SK-N-SH (cell line): ENCODE results near the gene MS4A15. TPM values are rescaled to one million over a fixed set of nuclear protein-coding genes. Genes with fewer than 3 reads are reported as not detected.

Experiments
- CTCF ChIA-PET: fragments of 300-600, 350-600 bp; formaldehyde crosslinking; extraction: SDS; loops from one replicate; lab custom pipeline; 2021; lab: Yijun Ruan, JAX
- POLR2A ChIA-PET: fragments of 350-600 bp; sonication (Branson Sonifier 250); formaldehyde crosslinking; extraction: SDS; loops from one replicate; lab custom pipeline; 2020; ENCODE audit warnings: antibody characterized with exemption, inconsistent platforms; lab: Yijun Ruan, JAX
- DNase-seq: peaks from one replicate; pipeline ENCODE4 v3.0.0; 2012
- H2AFZ ChIP-seq: fragments of 200-600 bp; sonication (generic); 2 replicates; pipeline ENCODE4 v1.8.1; 2016; ENCODE audit warnings: antibody characterized with exemption, mild to moderate bottlenecking, low read depth
- H3F3A ChIP-seq: fragments of 200-600 bp; sonication (generic); replicated peaks from 2 replicates; pipeline ENCODE3; 2016; ENCODE audit warnings: antibody characterized with exemption, mild to moderate bottlenecking; ENCODE audit not compliant: insufficient read depth
- H3K27ac ChIP-seq, 2 experiments: fragments of 200-500 bp in 1 of 2; fragments of 200-600 bp in 1 of 2; sonication (Bioruptor generic) in 1 of 2; sonication (generic), shearing (Covaris generic) in 1 of 2; 2 replicates each; pipeline versions ENCODE4 v1.5.1 to v1.6.1; 2014 to 2016; ENCODE audit warnings: low read depth in 2 of 2, inconsistent platforms in 1 of 2, low read length in 1 of 2, mild to moderate bottlenecking in 1 of 2, mixed read lengths in 1 of 2
- H3K27me3 ChIP-seq: fragments of 200-600 bp; sonication (generic), shearing (Covaris generic); 2 replicates; pipeline ENCODE4 v1.6.1; 2016; ENCODE audit warnings: mixed run types; ENCODE audit not compliant: insufficient read depth
- H3K36me3 ChIP-seq, 2 experiments: fragments of 200-500 bp in 1 of 2; fragments of 200-600 bp in 1 of 2; sonication (Bioruptor generic) in 1 of 2; sonication (generic) in 1 of 2; replicated peaks in 1 of 2; 2 replicates each; pipeline versions ENCODE3 to v1.5.1; 2014 to 2016; ENCODE audit warnings: low read length in 1 of 2, mild to moderate bottlenecking in 1 of 2; ENCODE audit not compliant: insufficient read depth in 2 of 2, control insufficient read depth in 1 of 2
- H3K4me1 ChIP-seq, 2 experiments: fragments of 200-500 bp in 1 of 2; fragments of 200-600 bp in 1 of 2; sonication (Bioruptor generic) in 1 of 2; sonication (generic), shearing (Covaris generic) in 1 of 2; 2 replicates each; pipeline versions ENCODE4 v1.5.1 to v1.6.1; 2014 to 2016; ENCODE audit warnings: low read depth in 1 of 2, low read length in 1 of 2, mixed run types in 1 of 2; ENCODE audit not compliant: insufficient read depth in 2 of 2, control insufficient read depth in 1 of 2
- H3K4me2 ChIP-seq: fragments of 200-600 bp; sonication (generic), shearing (Covaris generic); 2 replicates; pipeline ENCODE4 v1.6.1; 2017; ENCODE audit warnings: mixed run types
- H3K4me3 ChIP-seq, 2 experiments: fragments of 200-500 bp in 1 of 2; fragments of 200-600 bp in 1 of 2; sonication (Bioruptor generic) in 1 of 2; sonication (generic), shearing (Covaris generic) in 1 of 2; 2 replicates each; pipeline versions ENCODE4 v1.5.1 to v1.8.1; 2014 to 2016; ENCODE audit warnings: low read depth in 2 of 2, inconsistent platforms in 1 of 2, low read length in 1 of 2, mild to moderate bottlenecking in 1 of 2, mixed read lengths in 1 of 2, moderate library complexity in 1 of 2
- H3K79me2 ChIP-seq: fragments of 200-600 bp; sonication (generic); 2 replicates; pipeline ENCODE4 v1.8.1; 2017; ENCODE audit warnings: mild to moderate bottlenecking; ENCODE audit not compliant: insufficient read depth
- H3K9ac ChIP-seq: fragments of 200-600 bp; sonication (generic); 2 replicates; pipeline ENCODE4 v1.6.1; 2017; ENCODE audit warnings: mixed run types
- H3K9me2 ChIP-seq: fragments of 200-600 bp; sonication (generic); 2 replicates; pipeline ENCODE4 v1.6.1; 2017; ENCODE audit warnings: mixed run types
- H3K9me3 ChIP-seq: fragments of 200-600 bp; sonication (generic); 2 replicates; pipeline ENCODE4 v1.6.1; 2017; ENCODE audit warnings: mixed run types, mild to moderate bottlenecking, moderate library complexity
- H4K20me1 ChIP-seq: fragments of 200-600 bp; sonication (generic); 2 replicates; pipeline ENCODE4 v1.6.1; 2017; ENCODE audit warnings: mild to moderate bottlenecking, mixed run types; ENCODE audit not compliant: insufficient read depth
- CTCF ChIP-seq: fragments of 200-600 bp; sonication (generic); IDR thresholded peaks from 2 replicates; pipeline ENCODE4 v1.6.1; 2017; ENCODE audit warnings: antibody characterized with exemption, mild to moderate bottlenecking, moderate library complexity
- ELF1 ChIP-seq: IDR thresholded peaks from 2 replicates; pipeline ENCODE4 v1.4.0; 2012
- EP300 ChIP-seq, 2 experiments: IDR thresholded peaks; 2 replicates each; pipeline versions ENCODE4 v1.4.0 to v1.6.1; 2012; ENCODE audit warnings: borderline replicate concordance in 1 of 2, low read depth in 1 of 2, low read length in 1 of 2
- EZH2phosphoT487 ChIP-seq: fragments of 200-600 bp; sonication (generic); IDR thresholded peaks from 2 replicates; pipeline ENCODE4 v1.6.1; 2017; ENCODE audit warnings: low read depth, mixed run types, mild to moderate bottlenecking, antibody characterized with exemption, moderate library complexity, borderline replicate concordance
- FOSL2 ChIP-seq: IDR thresholded peaks from 2 replicates; pipeline ENCODE4 v1.4.0; 2012; ENCODE audit warnings: low read depth, mild to moderate bottlenecking, moderate library complexity, borderline replicate concordance
- FOXJ3 ChIP-seq: sonication (generic); formaldehyde crosslinking; IDR thresholded peaks from 2 replicates; pipeline ENCODE4 v1.5.1; 2020; ENCODE audit warnings: mild to moderate bottlenecking, missing genetic modification reagents
- FOXM1 ChIP-seq: IDR thresholded peaks from 2 replicates; pipeline ENCODE4 v1.4.0; 2012; ENCODE audit warnings: low read depth, mild to moderate bottlenecking
- GATA2 ChIP-seq: sonication (generic); formaldehyde crosslinking; IDR thresholded peaks from 2 replicates; pipeline ENCODE4 v1.5.0; 2020; ENCODE audit warnings: mild to moderate bottlenecking, missing genetic modification reagents
- MAX ChIP-seq: IDR thresholded peaks from 2 replicates; pipeline ENCODE4 v1.4.0; 2012; ENCODE audit warnings: low read depth
- MEF2A ChIP-seq: IDR thresholded peaks from 2 replicates; pipeline ENCODE4 v1.4.0; 2012; ENCODE audit warnings: low read depth, borderline replicate concordance
- MXI1 ChIP-seq: IDR thresholded peaks from 2 replicates; pipeline ENCODE4 v1.6.1; 2012; ENCODE audit warnings: mild to moderate bottlenecking, low read depth, low read length, improper control_type of control experiment
- PBX3 ChIP-seq: IDR thresholded peaks from 2 replicates; pipeline ENCODE4; 2012
- POLR2AphosphoS5 ChIP-seq: IDR thresholded peaks from 2 replicates; pipeline ENCODE4 v1.6.1; 2012; ENCODE audit warnings: low read depth, low read length
- RAD21 ChIP-seq: IDR thresholded peaks from 2 replicates; pipeline ENCODE4 v1.6.1; 2012; ENCODE audit warnings: mild to moderate bottlenecking, low read length
- RCOR1 ChIP-seq: fragments of 150-350 bp; IDR thresholded peaks from 2 replicates; pipeline ENCODE4 v1.6.1; 2017; ENCODE audit warnings: antibody characterized with exemption, low read length
- RFX5 ChIP-seq: IDR thresholded peaks from 2 replicates; pipeline ENCODE4 v1.6.1; 2012; ENCODE audit warnings: mild to moderate bottlenecking, improper control_type of control experiment, low read length
- RXRA ChIP-seq: IDR thresholded peaks from 2 replicates; pipeline ENCODE4 v1.4.0; 2012; ENCODE audit warnings: low read depth, mild to moderate bottlenecking, borderline replicate concordance
- SMC3 ChIP-seq: IDR thresholded peaks from 2 replicates; pipeline ENCODE4 v1.6.1; 2012; ENCODE audit warnings: low read depth, low read length, improper control_type of control experiment
- TCF12 ChIP-seq: IDR thresholded peaks from 2 replicates; pipeline ENCODE4 v1.4.0; 2012
- TEAD4 ChIP-seq: IDR thresholded peaks from 2 replicates; pipeline ENCODE4 v1.4.0; 2012; ENCODE audit warnings: mild to moderate bottlenecking, borderline replicate concordance; ENCODE audit not compliant: insufficient read depth
- USF1 ChIP-seq: IDR thresholded peaks from 2 replicates; pipeline ENCODE4 v1.4.0; 2012; ENCODE audit warnings: low read depth, borderline replicate concordance
- USF2 ChIP-seq: fragments of 150-350 bp; IDR thresholded peaks from 2 replicates; pipeline ENCODE4 v1.6.1; 2017; ENCODE audit warnings: antibody characterized with exemption, low read length, low read depth, borderline replicate concordance
- WGBS: methylation state at CpG from one replicate; pipeline ENCODE4 v1.1.6; 2017; ENCODE audit warnings: low lambda C conversion rate; 5-methylcytosine and 5-hydroxymethylcytosine counted together
- polyA plus RNA-seq, 3 experiments: library from polyadenylated mRNA; depleted of rRNA; stranded (reverse); fragments of >200 nt; gene quantifications; 2 replicates each; pipeline ENCODE4 v1.2.3, GENCODE V29; 2012

Gene MS4A15
- polyA plus RNA-seq, 1 of the 3 experiments (the other 2 are of a cell fraction) = not detected

- Histone ChIP-seq H3K27me3 (peaks cover 24% of the 10 kb centered on the region; the same call in 1 of the 2 replicates), H3K4me2 (no peak overlapping the region), H3K9me3 (no peaks in the 10 kb centered on the region), H3K9ac (no peak overlapping the region), H4K20me1 (no peaks in the 10 kb centered on the region), H3K79me2 (no peaks in the 10 kb centered on the region), H3K4me1 (no peaks in the 10 kb centered on the region; a peak in 1 of 4 replicates), H3K27ac (no peak overlapping the region), H3K9me2 (no peaks in the 10 kb centered on the region), H3K36me3 (no peaks in the 10 kb centered on the region), H2AFZ (no peak overlapping the region), H3K4me3 (no peak overlapping the region), H3F3A (no peaks in the 10 kb centered on the region)
- ChIA-PET CTCF (interaction anchor here (0.8 to 1.5 kb wide), 4 partner anchors 11 to 118 kb away, joined by 3 to 5 read pairs (median 4); partner anchors contain the start of gene MS4A15), POLR2A (no interaction called here)
- no peak for DNase-seq
- TF ChIP-seq MAX (no peak), GATA2 (CRISPR knock-in tag) (no peak), PBX3 (no peak), TCF12 (no peak), MEF2A (no peak), POLR2AphosphoS5 (no peak)
- 46% methylated on average over 4 of the region's 4 CpGs for WGBS
Measured at GRCh38 chr11:60769273-60769672, 12.6 kb downstream of the MS4A15 start.

- no peaks in the 10 kb centered on the region for H3K36me3 ChIP-seq
- TF ChIP-seq RFX5 (no peak), CTCF (no peak), USF1 (no peak), EP300 (IDR thresholded peaks at IDR 0.05; ENCODE audit: borderline replicate concordance in 1 of 2, low read depth in 1 of 2, low read length in 1 of 2) (no peak), FOSL2 (no peak), RCOR1 (no peak), MAX (no peak), RXRA (no peak), SMC3 (no peak), FOXJ3 (CRISPR knock-in tag) (no peak), TCF12 (no peak), MXI1 (no peak), USF2 (no peak), EZH2phosphoT487 (no peak), RAD21 (no peak), ELF1 (no peak), TEAD4 (no peak), FOXM1 (no peak)
Measured at GRCh38 chr11:60769811-60770210, 13.1 kb downstream of the MS4A15 start.

More at GRCh38 chr11:60769811-60770210, 13.1 kb downstream of the MS4A15 start:
- no peaks in the 10 kb centered on the region; a peak in 1 of 4 replicates for H3K4me1 ChIP-seq
- no peak overlapping the region for H2AFZ ChIP-seq
- no peak overlapping the region for H3K9ac ChIP-seq
- ChIA-PET POLR2A (no interaction called here), CTCF (interaction anchor here (1.1 kb wide), 1 partner anchor 118 kb away, joined by 5 read pairs; no protein-coding TSS in a partner anchor)
- H3K9me2 ChIP-seq = no peaks in the 10 kb centered on the region
- peaks cover 20% of the 10 kb centered on the region; the same call in 1 of the 2 replicates for H3K27me3 ChIP-seq
- H3K9me3 ChIP-seq = no peaks in the 10 kb centered on the region
- no peaks in the 10 kb centered on the region for H4K20me1 ChIP-seq
- H3F3A ChIP-seq = no peaks in the 10 kb centered on the region
- no peak for DNase-seq
- H3K79me2 ChIP-seq = no peaks in the 10 kb centered on the region
- no peak overlapping the region for H3K4me2 ChIP-seq
- no peak overlapping the region for H3K4me3 ChIP-seq
- H3K27ac ChIP-seq = no peak overlapping the region
- 16% methylated on average over 11 of the region's 11 CpGs for WGBS
